CD4-positive, alpha-beta T cell treated with Interleukin-10 for 1 hour (primary cell): ENCODE data around the gene APLP1.
A peak's percentile ranks its signal among the peaks of the same experiment; 100 is the strongest.
"Not testable (repeated sequence)": the region's sequence is repeated elsewhere in the genome, so short reads cannot be mapped to it uniquely, and the experiment has no call there.

Experiments
- DNase-seq: peaks from one replicate; pipeline ENCODE4 v3.0.0-alpha.2; 2020

Gene APLP1

DNA sequence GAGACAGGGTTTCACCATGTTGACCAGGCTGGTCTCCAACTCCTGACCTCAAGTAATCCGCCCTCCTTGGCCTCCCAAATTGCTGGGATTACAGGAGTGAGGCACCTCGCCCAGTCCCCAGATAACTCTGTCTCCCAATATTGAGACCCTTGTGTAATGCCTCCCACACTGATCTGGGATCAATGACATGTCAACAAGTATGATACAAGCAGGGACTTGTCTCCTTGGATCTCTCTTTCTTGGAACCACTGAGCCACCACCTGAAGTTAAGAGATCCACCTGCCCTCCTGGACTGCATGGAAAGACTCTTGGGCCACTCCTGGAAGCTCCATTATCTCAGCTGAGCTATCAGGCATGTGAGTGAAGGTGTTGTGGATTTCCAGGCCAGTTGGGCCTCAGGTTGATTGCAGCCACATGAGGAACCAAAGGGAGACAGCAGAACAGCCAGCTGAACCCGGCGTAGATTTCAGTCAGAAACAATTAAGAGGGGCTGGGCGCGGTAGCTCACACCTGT lies 16.9 kb downstream of the APLP1 start:
- DNase-seq, result no peak

DNA sequence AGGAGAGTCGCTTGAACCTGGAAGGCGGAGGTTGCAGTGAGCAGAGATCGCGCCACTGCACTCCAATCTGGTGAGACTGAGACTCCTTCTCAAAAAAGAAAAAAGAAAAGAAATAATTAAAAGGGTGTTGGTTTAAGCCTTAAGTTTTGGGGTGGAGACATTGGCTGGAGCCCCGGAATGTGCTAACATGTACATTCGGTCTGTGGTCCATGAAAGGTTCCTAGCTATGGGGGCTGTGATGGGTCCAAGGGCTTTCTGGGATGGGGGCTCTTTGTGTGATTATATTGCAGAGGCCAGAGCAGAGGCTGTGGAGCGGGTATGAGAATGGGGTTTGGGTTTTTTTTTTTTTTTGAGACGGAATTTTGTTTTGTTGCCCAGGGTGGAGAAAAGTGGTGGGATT lies 17.5 kb downstream of the APLP1 start:
- DNase-seq, result no peak

DNA sequence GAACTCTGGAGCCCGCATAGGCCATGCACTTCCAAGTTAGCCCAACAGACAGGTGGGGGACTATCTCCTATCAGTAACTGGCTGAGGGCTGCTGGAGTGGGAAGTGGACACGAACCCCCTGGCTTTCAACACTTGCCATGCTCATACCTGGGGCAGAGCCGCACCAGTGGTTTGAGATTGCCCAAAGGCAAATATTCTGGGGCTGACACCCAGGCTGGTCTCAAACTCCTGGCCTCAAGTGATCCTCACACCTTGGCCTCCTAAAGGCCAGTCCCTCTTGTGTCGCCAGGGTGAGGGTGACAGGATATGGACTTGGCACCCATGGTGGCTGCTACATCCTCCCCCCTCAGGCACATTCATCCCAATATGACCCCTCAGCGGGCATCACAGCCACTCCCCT lies 18.8 kb downstream of the APLP1 start:
- DNase-seq, result no peak

DNA sequence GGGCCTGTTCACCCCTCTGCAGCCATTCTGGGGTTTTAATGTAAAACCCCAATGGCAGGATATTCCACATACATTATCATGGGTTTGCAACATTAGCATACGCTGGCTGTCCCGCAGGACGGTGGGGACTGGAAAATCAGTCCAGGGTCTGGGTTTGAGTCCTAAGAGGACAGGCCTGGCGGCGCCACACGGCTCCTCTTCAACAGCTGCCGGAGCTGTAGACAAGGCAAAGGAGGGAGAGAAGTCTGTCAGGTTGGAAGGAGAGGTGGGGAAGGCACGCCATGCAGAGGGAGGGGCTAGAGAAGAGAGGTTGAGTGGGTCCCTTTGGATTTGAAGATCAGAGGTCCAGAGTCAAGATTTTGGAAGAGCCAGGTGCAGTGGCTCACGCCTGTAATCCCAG lies 20.0 kb downstream of the APLP1 start:
- DNase-seq, result no peak

DNA sequence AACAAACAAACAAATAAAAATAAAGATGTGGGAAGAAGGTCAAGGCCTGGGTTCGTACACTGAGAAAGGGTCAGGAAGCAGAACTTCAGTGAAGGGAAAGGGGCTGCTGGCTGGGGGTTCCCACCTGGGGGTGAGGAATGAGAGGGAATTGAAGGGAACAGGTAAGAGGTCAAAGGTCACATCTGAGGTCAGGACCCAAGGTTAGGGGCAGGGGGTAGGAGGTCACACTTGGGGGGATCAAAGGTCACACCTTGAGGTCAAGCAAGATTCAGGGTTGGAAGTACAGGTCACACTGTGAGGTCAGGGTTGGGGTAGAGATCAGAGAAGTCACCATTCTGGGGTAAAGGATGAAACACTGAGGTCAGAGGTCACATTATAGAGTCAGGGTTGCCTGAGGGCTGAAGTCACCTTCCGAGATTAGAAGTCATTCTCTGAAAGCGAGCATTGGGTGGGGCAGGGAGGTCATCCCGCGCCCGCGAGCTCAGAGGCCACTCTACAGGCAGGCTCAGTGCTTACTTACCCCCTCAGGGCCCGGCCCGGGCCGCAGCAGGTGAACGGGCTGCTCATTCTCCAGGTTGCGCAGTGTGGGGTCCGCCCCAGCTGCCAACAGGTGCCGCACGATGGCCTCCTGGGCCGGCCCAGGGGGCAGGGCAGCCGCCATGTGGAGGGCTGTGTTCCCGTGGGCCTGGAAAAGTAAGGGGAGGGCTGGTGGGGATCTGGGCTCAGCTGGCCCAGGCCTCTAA lies 21.2 kb downstream of the APLP1 start:
- DNase-seq, result no peak

DNA sequence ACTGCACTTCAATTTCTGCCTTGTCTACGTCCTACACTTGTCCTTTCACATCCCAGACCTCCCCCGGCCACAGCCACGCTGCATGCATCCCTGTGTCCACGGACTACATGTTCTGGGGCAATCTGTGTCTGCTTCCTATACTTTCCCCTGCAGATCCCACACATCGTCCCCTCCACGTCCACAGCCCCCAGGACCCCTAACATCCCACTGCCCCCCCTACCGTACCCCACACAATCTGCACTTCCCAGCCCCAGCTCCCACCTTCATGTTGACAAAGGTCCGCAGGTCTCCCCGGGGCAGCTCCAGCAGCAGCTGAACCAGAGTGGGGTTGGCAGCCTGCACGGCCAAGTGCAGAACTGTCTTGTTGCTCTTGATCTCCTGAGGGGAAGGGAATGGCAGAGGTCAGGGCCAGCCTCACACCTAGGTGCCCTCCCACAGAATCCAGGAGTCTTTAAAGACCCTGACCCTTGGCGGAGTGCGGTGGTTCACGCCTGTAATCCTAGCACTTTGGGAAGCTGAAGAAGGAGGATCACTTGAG lies 21.8 kb downstream of the APLP1 start:
- no peak for DNase-seq

DNA sequence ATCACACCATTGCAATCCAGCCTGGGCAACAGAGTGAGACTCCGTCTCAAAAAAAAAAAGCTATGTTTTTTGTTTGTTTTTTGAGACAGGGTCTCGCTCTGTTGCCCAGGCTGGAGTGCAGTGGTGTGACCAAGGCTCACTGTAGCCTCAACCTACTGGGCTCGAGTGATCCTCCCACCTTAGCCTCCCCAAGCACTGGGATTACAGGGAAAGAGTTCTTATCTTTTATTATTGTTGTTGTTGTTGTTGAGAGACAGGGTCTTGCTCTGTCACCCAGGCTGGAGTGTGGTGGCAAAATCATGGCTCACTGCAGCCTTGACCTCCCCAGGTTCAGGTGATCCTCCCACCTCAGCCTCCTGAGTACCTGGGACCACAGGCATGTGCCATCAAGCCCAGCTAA lies 23.4 kb downstream of the APLP1 start:
- not testable (repeated sequence) for DNase-seq

DNA sequence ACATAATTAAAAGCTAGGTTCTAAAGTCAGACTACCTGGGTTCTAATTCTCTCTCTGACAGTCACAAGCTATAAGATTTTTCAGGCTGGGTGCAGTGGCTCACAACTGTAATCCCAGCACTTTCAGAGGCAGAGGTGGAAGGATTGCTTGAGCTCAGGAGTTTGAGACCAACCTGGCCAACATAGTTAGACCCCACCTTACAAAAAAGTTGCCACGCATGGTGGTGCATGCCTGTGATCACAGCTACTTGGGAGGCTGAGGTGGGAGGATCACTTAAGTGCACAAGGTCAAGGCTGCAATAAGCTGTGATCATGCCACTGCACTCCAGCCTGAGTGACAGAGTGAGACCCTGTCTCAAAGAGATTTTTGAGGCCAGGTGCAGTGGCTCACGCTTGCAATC lies 26.0 kb downstream of the APLP1 start:
- DNase-seq, result no peak

DNA sequence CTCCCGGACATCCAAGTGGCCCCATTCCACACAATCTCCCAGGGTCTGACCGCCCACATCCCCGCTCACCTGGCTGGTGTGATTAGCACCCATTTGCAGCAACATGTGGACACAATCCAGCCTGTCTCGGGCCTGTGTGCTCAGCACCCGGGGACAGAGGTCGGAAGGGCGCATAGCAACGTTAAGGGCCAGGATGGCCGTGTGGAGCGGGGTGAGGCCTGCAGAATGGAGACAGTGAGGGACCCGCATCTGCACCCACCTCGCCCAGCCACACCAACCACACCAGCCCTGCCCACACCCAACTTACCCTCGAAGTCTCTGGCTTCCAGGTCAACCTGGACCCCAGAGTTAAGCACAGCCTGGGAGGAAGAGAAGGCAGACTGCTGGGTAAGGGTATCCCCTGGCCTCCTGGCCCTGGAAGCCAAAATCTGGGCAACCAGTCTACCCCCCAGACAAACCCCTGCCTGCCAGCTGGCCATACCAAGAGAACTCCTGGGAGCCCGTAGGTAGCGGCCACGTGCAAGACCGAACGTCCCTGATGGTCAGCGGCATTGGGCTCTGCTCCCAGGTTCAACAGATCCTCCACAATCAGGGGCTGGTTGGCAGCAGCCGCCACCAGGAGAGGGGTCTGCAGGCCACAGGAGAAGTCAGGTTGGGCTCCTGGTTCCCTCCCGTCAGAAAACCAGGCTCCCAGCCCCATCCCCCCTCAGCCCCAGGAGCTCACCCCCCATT lies 27.7 kb downstream of the APLP1 start:
- no peak for DNase-seq

DNA sequence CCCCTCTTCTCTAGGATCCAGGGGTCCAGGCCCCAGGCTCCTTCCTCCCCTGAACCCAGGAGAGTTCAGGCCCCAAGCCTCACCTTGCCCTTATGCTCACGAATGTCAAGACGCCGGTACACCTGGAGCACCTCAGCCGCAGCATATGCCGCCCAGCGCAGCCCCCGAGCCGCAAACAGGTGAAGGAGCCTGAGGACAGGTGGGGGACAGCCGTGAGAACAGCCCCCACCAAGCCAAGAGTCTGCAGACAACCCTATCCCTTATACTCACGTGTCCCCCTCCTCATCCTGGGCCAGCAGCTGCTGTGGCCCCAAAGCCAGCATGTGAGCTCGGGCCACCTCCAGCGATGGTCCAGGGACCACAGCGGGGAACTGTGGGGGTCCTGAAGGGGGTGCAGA lies 28.3 kb downstream of the APLP1 start:
- no peak for DNase-seq

DNA sequence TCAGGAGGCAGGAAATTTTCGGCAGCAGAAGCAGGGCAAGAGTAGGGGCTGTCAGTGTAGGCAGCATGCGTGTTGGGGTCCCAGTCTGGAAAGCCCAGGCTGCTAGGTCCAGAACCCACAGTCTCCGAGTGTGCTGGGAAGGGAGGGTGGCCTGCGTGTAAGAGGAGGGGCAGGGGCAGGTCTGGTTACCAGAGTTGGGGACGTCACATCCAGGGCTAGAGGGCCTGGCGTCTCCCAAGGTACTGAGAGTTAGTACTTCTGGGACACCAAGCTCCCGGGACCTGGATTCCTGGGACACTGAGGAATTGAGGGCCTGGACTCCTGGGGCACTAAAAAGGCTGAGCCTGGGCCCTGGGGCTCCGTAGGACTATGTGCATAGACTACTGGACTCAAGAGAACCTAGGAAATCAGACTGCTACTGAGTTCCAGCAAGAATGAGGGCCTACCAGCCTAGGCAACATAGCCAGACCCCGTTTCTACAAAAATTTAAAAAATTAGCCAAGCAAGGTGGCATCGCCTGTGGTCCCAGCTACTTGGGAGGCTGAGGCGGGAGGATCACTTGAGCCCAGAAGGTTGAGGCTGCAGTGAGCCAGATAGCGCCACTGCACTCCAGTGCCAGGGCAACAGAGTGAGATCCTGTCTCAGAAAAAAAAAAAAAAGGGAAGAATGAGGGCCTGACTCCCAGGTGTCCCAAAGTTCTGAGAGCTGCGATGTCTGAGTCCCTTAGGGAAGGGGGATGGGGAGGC lies 29.5 kb downstream of the APLP1 start:
- no peak for DNase-seq

DNA sequence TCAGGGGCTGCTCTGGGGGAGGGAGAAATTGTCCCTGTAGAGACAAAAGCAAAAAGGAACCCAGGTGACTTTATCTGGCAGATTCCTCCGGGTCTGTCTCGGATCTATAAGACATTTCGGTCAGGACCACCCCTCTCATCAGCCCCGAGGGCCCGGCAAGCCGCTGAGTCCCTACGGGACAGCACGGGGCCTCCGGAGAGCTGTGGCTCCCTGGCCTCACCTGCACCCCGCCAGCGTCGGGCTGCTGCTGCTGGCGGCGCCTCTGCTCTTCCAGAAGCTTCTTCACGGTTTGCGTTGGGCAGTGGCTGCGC lies 30.1 kb downstream of the APLP1 start:
- no peak for DNase-seq

DNA sequence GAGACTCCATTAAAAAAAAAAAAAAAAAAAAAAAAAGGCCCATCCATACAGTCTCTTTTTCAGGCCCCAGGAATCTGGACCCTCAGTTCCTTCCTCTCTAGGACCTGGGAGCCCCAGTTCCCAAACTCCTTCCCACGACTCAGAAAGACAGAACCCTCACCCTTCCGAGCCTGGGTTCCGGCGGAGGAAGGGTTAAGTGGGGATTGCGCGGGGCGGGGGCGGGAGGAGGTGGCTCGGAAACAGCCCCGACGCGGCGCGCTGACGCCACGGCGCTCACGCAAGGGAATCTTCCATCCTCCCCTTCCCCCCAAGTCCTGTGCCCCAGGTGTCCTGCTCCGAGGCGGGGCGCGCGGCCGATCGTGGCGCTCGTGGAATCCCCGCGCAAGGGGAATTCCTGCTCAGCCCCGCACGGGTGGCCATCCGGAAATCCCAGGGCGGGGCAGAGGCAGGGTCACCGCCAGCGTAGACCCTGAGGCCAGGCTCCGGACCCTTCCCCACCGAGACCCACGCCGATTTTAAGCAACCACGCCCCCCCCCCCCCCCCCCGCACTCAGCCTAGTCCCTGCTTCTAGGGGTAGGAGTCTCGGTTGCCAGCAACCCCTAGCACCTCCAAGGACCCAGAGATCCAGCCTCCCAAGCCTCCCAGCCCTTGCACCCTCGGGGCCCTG lies 31.3 kb downstream of the APLP1 start:
- peak; percentile 90 for DNase-seq

DNA sequence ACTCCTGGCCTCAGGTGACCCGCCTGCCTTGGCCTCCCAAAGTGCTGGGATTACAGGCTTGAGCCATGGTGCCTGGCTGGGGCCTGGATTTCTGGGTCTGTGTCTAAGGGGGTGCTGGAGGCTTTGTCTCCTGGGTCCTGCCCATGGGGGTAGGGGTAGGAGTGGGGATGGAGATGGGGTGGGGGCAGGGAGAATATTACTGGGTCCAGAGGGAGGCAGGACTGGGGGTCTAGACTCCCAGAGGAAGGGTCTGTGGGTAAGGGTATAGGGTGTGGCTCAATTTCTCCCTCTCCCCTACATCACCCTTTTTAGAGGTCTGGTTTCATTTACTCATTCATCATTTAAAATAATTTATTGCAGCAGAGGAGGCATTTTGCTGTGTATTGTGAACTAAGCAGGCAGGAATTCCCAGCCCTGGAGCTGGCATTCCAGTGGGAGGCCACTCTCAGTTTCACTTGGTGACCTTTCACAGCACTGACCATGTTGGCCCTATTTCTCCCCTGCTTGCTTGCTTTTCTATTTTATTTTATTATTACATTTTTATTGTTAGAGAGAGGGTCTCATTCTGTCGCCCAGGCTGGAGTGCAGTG lies 32.8 kb downstream of the APLP1 start:
- DNase-seq, result no peak

DNA sequence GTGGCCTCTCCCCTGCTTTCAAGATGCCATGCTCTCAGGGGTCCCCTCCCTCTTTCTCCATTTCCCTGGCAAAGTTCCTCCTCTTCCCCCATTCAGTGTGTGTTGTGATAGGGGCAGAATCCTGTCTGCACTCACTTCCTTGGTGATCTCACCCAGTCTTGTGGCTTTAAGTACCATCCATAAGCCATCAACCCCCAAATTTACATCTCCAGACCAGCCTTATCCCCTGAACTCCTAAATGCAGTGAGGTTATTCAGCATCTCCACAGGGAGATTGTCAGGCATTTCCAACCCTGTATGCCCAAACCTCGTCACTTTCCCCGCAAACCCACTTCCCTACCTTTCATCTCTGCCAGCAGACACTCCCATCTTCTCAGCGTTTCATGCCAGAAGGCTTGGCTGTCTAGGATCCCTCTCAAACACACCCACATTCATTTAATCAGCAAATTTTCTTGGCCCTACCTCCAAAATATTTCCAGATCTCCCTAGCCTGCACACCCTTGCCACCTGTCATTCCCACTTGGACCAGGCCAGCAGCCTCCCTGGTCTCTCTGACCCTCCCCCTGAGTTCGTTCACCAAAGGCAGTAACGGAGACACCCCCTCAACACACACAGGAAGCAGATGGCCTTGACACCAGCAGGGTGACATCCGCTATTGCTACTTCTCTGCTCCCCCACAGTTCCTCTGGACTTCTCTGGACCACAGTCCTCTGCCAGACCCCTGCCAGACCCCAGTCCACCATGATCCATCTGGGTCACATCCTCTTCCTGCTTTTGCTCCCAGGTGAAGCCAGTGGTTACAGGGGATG lies 33.7 kb downstream of the APLP1 start, which contains the start of gene HCST:
Gene HCST (plus strand): TSS at position 676 of the 808 bp plus-strand sequence. CDS start 65 bp downstream, at position 741.
- DNase-seq, result peak; percentile 64

DNA sequence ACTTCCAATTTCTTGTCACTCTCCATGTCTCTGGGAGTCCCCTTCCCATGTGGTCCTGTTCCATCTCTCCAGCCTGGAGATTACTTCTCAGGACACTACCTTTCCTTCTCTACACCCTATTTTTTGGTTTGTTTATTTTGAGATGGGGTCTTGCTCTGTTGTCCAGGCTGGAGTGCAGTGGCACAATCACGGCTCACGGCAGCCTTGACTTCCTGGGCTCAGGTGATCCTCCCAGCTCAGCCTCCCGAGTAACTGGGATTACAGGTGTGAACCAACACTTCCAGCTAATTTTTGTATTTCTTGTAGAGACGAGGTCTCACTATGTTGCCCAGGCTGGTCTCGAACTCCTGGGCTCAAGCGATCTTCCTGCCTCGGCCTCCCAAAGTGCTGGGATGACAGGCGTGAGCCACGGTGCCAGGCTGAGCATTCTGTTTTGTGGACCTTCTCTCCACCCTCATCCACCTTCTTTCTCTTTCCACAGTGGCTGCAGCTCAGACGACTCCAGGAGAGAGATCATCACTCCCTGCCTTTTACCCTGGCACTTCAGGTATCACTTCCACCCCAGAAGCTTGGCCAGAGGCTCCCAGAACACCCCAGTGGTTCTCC lies 34.6 kb downstream of the APLP1 start:
- DNase-seq, result no peak

DNA sequence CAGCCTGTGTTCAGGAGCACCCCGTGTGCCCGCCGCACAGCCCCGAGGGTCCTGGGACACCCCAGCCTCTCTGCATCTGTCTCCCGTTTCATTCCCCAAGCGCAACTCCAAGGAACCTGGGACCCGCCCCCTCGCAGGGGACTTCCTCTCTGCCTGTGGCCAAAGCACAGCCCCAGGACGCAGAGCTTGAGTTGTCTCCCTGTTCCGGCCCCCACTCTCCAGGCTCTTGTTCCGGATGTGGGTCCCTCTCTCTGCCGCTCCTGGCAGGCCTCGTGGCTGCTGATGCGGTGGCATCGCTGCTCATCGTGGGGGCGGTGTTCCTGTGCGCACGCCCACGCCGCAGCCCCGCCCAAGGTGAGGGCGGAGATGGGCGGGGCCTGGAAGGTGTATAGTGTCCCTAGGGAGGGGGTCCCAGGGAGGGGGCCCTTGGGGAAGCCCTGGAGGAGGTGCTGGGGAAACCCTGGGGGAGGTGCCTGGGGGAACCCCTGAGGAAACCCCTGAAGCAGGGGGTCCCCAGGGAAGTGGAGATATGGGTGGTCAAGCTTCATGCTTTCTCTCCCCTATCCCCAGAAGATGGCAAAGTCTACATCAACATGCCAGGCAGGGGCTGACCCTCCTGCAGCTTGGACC lies 35.3 kb downstream of the APLP1 start:
- DNase-seq, result peak; percentile 93

DNA sequence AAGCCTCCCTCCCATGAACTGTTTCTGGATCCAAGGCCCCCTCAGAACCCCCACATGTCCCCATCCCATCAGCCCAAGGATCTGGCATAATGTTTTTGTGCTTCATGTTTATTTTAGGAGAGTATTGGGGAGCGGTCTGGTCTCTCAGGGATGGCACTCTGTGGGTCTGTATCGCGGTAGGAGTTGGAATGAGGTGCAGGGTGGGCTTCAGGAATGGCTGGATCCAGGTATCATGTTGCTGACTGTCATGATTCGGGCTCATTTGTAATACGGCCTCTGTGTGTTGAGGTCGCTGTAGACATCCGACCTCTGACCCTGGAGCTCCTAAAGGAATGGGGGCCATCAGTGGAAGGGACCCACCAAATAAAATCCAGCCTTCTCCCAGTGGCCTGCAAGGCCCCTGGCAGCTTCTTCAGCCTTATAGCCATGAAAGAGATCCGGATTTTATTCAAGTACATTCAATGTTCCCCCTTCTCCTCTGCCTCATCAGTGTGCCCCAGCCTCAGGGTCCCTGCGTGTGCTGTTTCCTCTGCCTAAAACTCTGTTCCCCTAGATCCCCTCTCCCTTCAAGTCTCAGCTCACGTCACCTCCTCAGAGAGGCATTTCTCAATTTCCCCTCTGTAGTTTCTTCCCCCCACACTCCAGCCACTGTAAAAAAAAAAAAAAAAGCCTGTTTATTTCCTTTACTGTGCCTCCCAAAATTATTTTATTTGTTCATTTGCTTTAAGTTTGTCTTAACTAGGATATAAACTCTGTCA lies 36.1 kb downstream of the APLP1 start:
- no peak for DNase-seq

DNA sequence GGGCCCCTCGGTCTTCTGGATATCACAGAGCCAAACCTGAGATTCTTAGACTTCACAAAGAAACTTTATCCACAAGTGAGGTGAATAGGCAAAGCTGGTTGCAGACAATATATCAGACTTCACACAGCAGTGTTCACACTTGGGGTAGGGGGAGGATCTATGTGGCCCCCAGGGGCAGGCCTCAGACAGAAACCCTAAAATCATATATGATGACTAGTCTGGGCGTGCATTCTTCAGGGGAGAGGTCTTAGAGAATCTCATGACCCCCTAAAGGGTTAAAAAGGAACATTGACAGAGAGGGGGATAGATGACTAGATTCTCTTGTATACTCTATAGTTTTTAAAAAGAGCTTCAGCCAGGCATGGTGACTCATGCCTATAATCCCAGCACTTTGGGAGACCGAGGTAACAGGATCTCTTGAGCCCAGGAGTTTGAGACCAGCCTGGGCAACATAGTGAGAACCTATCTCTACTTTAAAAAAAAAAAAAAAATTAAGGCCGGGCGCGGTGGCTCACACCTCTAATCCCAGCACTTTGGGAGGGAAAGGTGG lies 36.9 kb downstream of the APLP1 start:
- no peak for DNase-seq

DNA sequence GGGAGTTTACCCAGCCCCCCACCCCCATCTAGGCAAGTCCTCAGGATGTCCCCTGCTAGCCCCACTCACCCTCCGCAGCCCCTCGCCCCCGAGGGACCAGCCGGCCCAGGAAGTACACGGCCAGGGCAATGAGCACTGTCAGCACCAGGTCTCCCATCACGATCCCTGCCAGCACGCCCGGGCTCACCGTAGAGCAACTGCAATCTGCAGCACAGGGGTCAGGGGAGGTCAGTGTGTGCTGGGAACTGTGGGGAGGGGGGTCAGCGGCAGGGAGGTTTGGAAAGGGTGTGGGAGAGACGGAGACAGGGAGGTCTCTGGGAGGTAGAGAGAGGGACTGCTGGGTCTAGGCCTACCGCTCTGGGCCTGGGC lies 39.0 kb downstream of the APLP1 start:
- DNase-seq, result no peak
